CD4-positive, CD25-positive, alpha-beta regulatory T cell (primary cell): Measurements from ENCODE around the gene MFAP5. TPM values are rescaled to one million over a fixed set of nuclear protein-coding genes. Genes with fewer than 3 reads are reported as not detected.

Experiments
- ATAC-seq, 2 donors: fragments of 150-1000 bp; cut with Tn5 transposase; one replicate each; pipeline ENCODE4 v1.10.0; 2021; ENCODE audit warnings: low read depth in 2 of 2, moderate number of reproducible peaks in 2 of 2, moderate library complexity in 1 of 2
- DNase-seq, 3 donors: peaks; one replicate each; pipeline versions ENCODE4 v3.0.0 to v3.0.0-alpha.2; 2012 to 2022; ENCODE audit warnings: mixed read lengths in 1 of 3
- H3K27ac ChIP-seq: one replicate; pipeline ENCODE4 v1.7.0; 2013; ENCODE audit warnings: mild to moderate bottlenecking, low read length; ENCODE audit not compliant: insufficient read depth, poor library complexity, severe bottlenecking
- H3K27me3 ChIP-seq: one replicate; pipeline ENCODE4 v1.7.0; 2013; ENCODE audit warnings: low read length; ENCODE audit not compliant: control insufficient read depth, insufficient read depth
- H3K36me3 ChIP-seq: one replicate; pipeline ENCODE4 v1.7.0; 2013; ENCODE audit warnings: mild to moderate bottlenecking, low read length, moderate library complexity; ENCODE audit not compliant: control insufficient read depth, insufficient read depth
- H3K4me1 ChIP-seq: 2 replicates; pipeline ENCODE4 v1.7.0; 2013; ENCODE audit warnings: mild to moderate bottlenecking, low read length; ENCODE audit not compliant: insufficient read depth, control insufficient read depth, poor library complexity, severe bottlenecking
- H3K4me3 ChIP-seq: one replicate; pipeline ENCODE4 v1.7.0; 2013; ENCODE audit warnings: low read depth, mild to moderate bottlenecking, low read length, moderate library complexity
- H3K9me3 ChIP-seq, 2 experiments: 1 replicate in 1 of 2; 2 replicates in 1 of 2; pipeline ENCODE4 v1.7.0; 2013; ENCODE audit warnings: low read length in 2 of 2, mild to moderate bottlenecking in 1 of 2, moderate library complexity in 1 of 2; ENCODE audit not compliant: control insufficient read depth in 2 of 2
- H3K27ac Mint-ChIP-seq, 3 donors: one replicate each; pipeline ENCODE4 v1.8.0; 2020 to 2022; ENCODE audit warnings: mild to moderate bottlenecking in 3 of 3, mixed read lengths in 3 of 3, moderate library complexity in 2 of 3
- H3K27me3 Mint-ChIP-seq: one replicate; pipeline ENCODE4 v1.8.0; 2022; ENCODE audit warnings: mild to moderate bottlenecking, mixed read lengths
- H3K36me3 Mint-ChIP-seq: one replicate; pipeline ENCODE4 v1.8.0; 2020; ENCODE audit warnings: mixed read lengths
- H3K4me1 Mint-ChIP-seq, 4 donors: one replicate each; pipeline ENCODE4 v1.8.0; 2020 to 2022; ENCODE audit warnings: mixed read lengths in 4 of 4, mild to moderate bottlenecking in 1 of 4
- H3K4me3 Mint-ChIP-seq, 4 donors: one replicate each; pipeline ENCODE4 v1.8.0; 2020 to 2022; ENCODE audit warnings: mild to moderate bottlenecking in 4 of 4, mixed read lengths in 4 of 4, moderate library complexity in 3 of 4
- H3K9me3 Mint-ChIP-seq, 7 donors: one replicate each; pipeline ENCODE4 v1.8.0; 2020 to 2022; ENCODE audit warnings: mixed read lengths in 7 of 7, mild to moderate bottlenecking in 3 of 7, moderate library complexity in 2 of 7
- polyA plus RNA-seq, 4 donors: library from polyadenylated mRNA; unstranded; fragments of 300-500 nt; fragmentation: Illumina TruSeq; gene quantifications; one replicate each; pipeline ENCODE4 v1.2.3, GENCODE V29; 2021
- total RNA-seq: library from RNA; stranded (reverse); gene quantifications from one replicate; pipeline ENCODE4 v1.2.3, GENCODE V29; 2022

Gene MFAP5
- total and polyA plus RNA-seq, 5 donors from 2014 or later, result not detected

DNA sequence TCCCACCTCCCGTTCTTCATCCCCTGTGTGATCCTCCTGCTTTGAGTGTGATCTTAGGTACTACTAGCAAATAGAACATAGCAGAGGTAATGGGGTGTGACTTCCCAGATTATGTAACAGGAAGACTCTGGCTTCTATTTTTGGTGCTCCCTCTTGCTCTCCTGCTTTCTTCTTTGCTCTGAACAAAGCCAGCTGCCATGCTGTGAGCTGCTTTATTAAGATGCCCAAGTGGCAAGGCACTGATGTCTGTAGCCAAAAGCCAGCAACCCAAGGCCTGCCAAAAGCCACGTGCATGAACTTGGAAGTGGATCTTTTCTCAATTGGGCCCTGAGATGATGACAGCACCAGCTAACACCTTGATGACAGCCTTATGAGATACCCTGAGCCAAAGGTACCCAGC is 5.8 kb upstream of the MFAP5 start:
- H3K36me3 Mint-ChIP-seq, result no peaks in the 10 kb centered on the region
- no peak overlapping the region for H3K27ac ChIP-seq

DNA sequence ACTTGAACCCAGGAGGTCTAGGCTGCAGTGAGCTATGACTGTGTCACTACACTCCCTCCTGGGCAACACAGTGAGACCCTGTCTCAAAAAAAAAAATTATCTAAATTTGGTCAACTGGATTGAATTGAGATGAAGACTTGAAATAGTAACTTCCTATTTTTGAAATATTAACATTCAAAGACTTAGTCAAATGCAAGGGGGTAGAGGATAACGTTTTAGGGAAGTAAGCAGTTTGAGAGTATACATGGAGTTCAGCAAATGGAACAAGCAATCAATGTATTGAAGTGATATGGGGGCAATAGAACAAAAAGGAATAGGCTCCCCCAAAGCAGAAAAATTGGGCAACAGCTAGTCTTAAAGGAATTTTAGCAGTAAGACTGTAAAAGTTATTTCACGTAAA is 4.6 kb upstream of the MFAP5 start:
- peaks cover 20% of the 10 kb centered on the region for H3K27me3 Mint-ChIP-seq
- H3K36me3 ChIP-seq, result no peaks in the 10 kb centered on the region
- peaks cover 0 to 2% (median 0%) of the 10 kb centered on the region in 7 donors for H3K9me3 Mint-ChIP-seq
- no peaks in the 10 kb centered on the region for H3K27me3 ChIP-seq
- no peaks in the 10 kb centered on the region for H3K36me3 Mint-ChIP-seq
- H3K27ac ChIP-seq, result no peak overlapping the region
- no peak overlapping the region for H3K27ac Mint-ChIP-seq
- no peak for DNase-seq
- H3K9me3 ChIP-seq, result no peaks in the 10 kb centered on the region
- H3K4me1 Mint-ChIP-seq, result peaks cover 0 to 3% (median 0%) of the 10 kb centered on the region in 4 donors
- no peak for ATAC-seq
- H3K4me3 Mint-ChIP-seq, result no peak overlapping the region
- H3K4me3 ChIP-seq, result no peak overlapping the region
- no peaks in the 10 kb centered on the region for H3K4me1 ChIP-seq

More for the DNA sequence above, 5.8 kb upstream of the MFAP5 start:
- H3K4me1 Mint-ChIP-seq, result peaks cover 0 to 3% (median 0%) of the 10 kb centered on the region in 4 donors
- DNase-seq, result no peak
- peaks cover 21% of the 10 kb centered on the region for H3K27me3 Mint-ChIP-seq
- Histone ChIP-seq H3K36me3 (no peaks in the 10 kb centered on the region), H3K4me1 (no peaks in the 10 kb centered on the region), H3K9me3 (no peaks in the 10 kb centered on the region), H3K4me3 (no peak overlapping the region), H3K27me3 (no peaks in the 10 kb centered on the region)
- no peak overlapping the region for H3K27ac Mint-ChIP-seq
- ATAC-seq, result no peak
- H3K4me3 Mint-ChIP-seq, result no peak overlapping the region
- peaks cover 0 to 3% (median 0%) of the 10 kb centered on the region in 7 donors for H3K9me3 Mint-ChIP-seq

DNA sequence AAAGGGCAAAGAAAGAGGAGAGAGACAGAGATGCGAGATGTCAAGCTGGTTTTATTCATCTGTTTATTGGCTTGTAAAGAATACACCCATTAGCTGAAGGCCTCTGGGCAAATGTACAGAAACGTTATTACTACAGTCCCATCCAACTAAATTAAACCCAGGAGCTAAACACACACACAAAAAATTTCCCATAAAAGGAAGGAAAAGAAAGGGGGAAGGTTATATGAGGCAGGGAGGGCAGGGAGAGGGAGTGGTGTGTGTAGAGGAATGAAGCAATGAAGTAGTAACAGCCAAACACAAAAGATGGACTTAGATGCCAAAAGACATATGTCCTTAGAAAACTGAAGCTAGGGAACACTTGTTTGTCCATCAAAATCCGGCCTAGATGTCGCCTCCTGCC is 3.1 kb upstream of the MFAP5 start:
- Histone ChIP-seq H3K4me3 (no peak overlapping the region), H3K36me3 (no peaks in the 10 kb centered on the region), H3K9me3 (no peaks in the 10 kb centered on the region), H3K4me1 (no peaks in the 10 kb centered on the region), H3K27me3 (peaks cover 1% of the 10 kb centered on the region), H3K27ac (no peak overlapping the region)
- no peak for ATAC-seq
- peaks cover 0 to 3% (median 0%) of the 10 kb centered on the region in 4 donors for H3K4me1 Mint-ChIP-seq
- peaks cover 16% of the 10 kb centered on the region for H3K27me3 Mint-ChIP-seq
- DNase-seq, result no peak
- peaks cover 0 to 1% (median 0%) of the 10 kb centered on the region in 7 donors for H3K9me3 Mint-ChIP-seq
- no peak overlapping the region for H3K4me3 Mint-ChIP-seq
- no peak overlapping the region for H3K27ac Mint-ChIP-seq
- no peaks in the 10 kb centered on the region for H3K36me3 Mint-ChIP-seq

DNA sequence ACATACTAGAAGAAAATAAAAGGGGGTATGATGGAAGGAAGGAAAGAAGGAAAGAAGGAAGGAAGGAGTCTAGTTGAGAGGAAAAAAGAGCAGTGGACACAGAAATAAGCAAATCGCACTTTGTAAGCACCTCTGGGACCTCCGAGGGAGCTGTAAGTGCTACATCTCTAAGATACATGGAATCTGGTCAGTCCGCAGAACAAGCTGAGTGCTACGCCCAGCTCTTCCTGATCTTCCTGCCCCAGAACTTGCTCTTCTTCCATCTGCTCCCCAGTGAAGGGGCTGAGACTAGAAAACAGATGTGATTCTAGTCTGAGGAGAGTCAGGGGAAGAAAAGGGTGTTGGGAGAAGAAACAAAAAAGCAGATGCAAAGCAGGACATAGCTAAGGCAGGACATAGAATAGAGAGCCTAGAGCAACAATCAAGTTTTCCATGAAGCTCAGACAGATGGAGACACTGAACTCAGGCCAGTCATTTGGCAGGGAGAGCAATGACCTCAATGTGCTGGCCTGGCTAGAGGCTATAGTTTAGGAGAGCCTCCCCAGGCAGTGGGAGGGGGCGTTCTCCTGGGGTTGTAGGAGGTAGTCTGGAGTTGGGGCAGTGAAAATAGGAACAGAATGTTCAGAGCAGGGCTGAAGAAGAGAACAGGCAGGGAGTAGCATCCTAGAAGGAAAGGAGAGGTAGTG is 1.7 kb upstream of the MFAP5 start:
- Histone ChIP-seq H3K9me3 (no peaks in the 10 kb centered on the region), H3K4me3 (no peak overlapping the region), H3K36me3 (no peaks in the 10 kb centered on the region), H3K27me3 (peaks cover 1% of the 10 kb centered on the region), H3K4me1 (no peaks in the 10 kb centered on the region), H3K27ac (no peak overlapping the region)
- H3K4me1 Mint-ChIP-seq, result no peaks in the 10 kb centered on the region
- peaks cover 16% of the 10 kb centered on the region for H3K27me3 Mint-ChIP-seq
- no peak overlapping the region for H3K4me3 Mint-ChIP-seq
- DNase-seq, result no peak
- peak overlapping the region in 1 of 3 donors; percentile 7 for H3K27ac Mint-ChIP-seq
- H3K9me3 Mint-ChIP-seq, result peaks cover 0 to 1% (median 0%) of the 10 kb centered on the region in 7 donors
- ATAC-seq, result no peak
- no peaks in the 10 kb centered on the region for H3K36me3 Mint-ChIP-seq

DNA sequence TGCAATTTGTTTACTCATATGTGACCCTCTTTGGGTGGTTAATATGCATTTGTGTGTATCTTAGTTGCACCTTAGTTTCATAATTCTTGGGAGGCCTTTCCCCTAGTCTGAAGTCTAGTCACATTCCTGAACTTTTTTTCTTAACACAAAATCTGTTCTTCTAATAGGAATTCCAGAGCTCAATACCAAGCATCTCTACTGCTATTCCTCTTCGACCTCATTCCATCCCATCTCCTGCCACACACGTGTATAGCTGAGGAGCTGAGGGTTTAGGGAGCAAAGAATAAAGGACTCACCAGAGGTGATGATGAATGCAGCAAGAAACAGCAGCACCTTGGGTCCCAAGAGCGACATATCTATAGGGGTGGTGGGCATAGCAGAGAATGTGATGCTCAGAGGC is 875 bp downstream of the MFAP5 start:
- Mint-ChIP-seq H3K27me3 (no peaks in the 10 kb centered on the region), H3K27ac (no peak overlapping the region), H3K36me3 (no peaks in the 10 kb centered on the region), H3K4me3 (no peak overlapping the region), H3K4me1 (no peaks in the 10 kb centered on the region), H3K9me3 (peaks cover 0 to 1% (median 0%) of the 10 kb centered on the region in 7 donors)
- ATAC-seq (no peak), DNase-seq (no peak)
- Histone ChIP-seq H3K4me1 (no peaks in the 10 kb centered on the region), H3K4me3 (no peak overlapping the region), H3K27me3 (peaks cover 1% of the 10 kb centered on the region), H3K36me3 (no peaks in the 10 kb centered on the region), H3K27ac (no peak overlapping the region), H3K9me3 (no peaks in the 10 kb centered on the region)

DNA sequence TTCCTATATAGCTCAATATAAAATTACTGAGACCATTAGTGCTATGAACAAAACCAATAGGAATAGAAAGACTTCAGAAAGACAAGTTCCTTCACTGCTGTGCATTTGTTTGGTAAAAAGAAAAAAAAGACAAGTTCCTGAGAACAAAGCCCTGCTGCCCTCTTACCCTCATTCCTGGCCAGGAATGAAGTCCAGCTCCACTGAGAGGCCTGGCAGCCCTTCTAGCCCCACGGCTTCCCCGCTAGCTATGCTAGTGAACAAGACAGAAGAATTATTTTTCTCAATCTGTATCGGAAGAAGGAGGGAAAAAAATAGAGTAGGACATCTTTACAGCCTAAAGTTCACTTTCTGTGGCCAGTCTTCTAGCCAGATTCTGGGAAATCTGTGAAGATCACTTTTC is 1.6 kb downstream of the MFAP5 start:
- Mint-ChIP-seq H3K4me3 (no peak overlapping the region), H3K27me3 (no peaks in the 10 kb centered on the region), H3K36me3 (no peaks in the 10 kb centered on the region), H3K9me3 (peaks cover 0 to 1% (median 0%) of the 10 kb centered on the region in 7 donors), H3K27ac (no peak overlapping the region), H3K4me1 (no peaks in the 10 kb centered on the region)
- Histone ChIP-seq H3K36me3 (no peaks in the 10 kb centered on the region), H3K4me1 (no peaks in the 10 kb centered on the region), H3K27ac (no peak overlapping the region), H3K4me3 (no peak overlapping the region), H3K27me3 (peaks cover 1% of the 10 kb centered on the region), H3K9me3 (no peaks in the 10 kb centered on the region)
- DNase-seq (no peak), ATAC-seq (no peak)

DNA sequence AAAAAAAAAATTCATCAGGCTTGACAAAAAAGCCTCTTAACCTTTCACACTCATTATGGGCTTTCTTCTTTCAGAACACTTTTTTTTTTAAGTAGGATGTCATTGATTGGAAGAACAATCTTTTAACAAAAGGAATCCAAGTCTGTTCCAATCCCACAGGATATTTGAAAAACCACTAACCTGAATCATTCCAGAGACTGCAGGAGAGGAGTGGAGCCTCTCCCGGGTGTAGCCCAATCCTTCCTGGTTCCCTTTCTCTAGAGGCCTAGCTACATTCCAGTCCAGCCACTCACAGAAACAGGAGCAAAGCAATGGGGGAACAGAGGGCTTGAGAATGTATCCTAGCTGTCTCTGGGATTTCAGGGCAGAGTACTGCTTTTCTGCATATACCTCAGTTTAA is 4.3 kb downstream of the MFAP5 start:
- H3K9me3 ChIP-seq, result no peaks in the 10 kb centered on the region
- no peak for DNase-seq
- no peaks in the 10 kb centered on the region for H3K4me1 ChIP-seq
- peaks cover 1% of the 10 kb centered on the region for H3K27me3 ChIP-seq
- Mint-ChIP-seq H3K36me3 (no peaks in the 10 kb centered on the region), H3K27ac (no peak overlapping the region), H3K4me3 (no peak overlapping the region), H3K4me1 (no peaks in the 10 kb centered on the region), H3K27me3 (no peaks in the 10 kb centered on the region), H3K9me3 (peaks cover 0 to under 1% (median 0%) of the 10 kb centered on the region in 7 donors)
- no peak for ATAC-seq
- H3K27ac ChIP-seq, result no peak overlapping the region
- H3K36me3 ChIP-seq, result no peaks in the 10 kb centered on the region
- H3K4me3 ChIP-seq, result no peak overlapping the region

DNA sequence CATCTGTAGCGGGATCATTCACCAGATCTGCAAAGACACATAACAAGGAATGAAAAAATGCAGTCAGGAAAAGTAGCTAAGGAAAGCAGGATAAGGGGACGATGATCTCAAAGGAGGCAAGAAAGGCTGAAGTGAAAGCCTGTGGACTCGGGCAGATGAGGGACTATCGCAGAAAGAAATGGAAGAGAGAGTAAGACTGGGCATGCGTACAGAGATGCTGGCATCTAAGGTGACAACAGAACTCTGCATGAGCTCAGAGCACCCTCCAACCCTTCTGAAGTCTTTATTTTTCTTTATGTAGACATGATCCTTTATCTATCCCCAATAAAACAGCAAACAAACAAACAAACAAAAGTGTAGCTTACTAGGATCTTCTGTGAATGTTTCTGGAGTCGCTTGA is 7.2 kb downstream of the MFAP5 start:
- Histone ChIP-seq H3K27ac (no peak overlapping the region), H3K4me1 (no peaks in the 10 kb centered on the region), H3K9me3 (no peaks in the 10 kb centered on the region), H3K27me3 (peaks cover 2% of the 10 kb centered on the region), H3K36me3 (no peaks in the 10 kb centered on the region), H3K4me3 (no peak overlapping the region)
- DNase-seq, result no peak
- Mint-ChIP-seq H3K27ac (peak overlapping the region in 1 of 3 donors; percentile 71), H3K4me1 (no peaks in the 10 kb centered on the region), H3K4me3 (no peak overlapping the region), H3K27me3 (peaks cover 5% of the 10 kb centered on the region), H3K36me3 (no peaks in the 10 kb centered on the region), H3K9me3 (peaks cover 0 to 3% (median 0%) of the 10 kb centered on the region in 7 donors)
- ATAC-seq, result no peak
